Measurements from ENCODE around the gene RPH3AL. TPM values are rescaled to one million over a fixed set of nuclear protein-coding genes. Genes with fewer than 3 reads are reported as not detected.

The RPH3AL gene
- total and polyA plus RNA-seq, 11 donors, result 2.8 to 9.4 (median 6.3) TPM

- H3K27me3 ChIP-seq, result peaks cover 0 to 16% (median 0%) of the 10 kb centered on the region in 9 donors
- no peak for ATAC-seq
- TF ChIP-seq POLR2A (IDR thresholded peaks at IDR 0.05) (no peak), CTCF (IDR thresholded peaks at IDR 0.05) (no peak)
Observed at GRCh38 chr17:383771-384621, 31.4 kb upstream of the RPH3AL start.

DNA sequence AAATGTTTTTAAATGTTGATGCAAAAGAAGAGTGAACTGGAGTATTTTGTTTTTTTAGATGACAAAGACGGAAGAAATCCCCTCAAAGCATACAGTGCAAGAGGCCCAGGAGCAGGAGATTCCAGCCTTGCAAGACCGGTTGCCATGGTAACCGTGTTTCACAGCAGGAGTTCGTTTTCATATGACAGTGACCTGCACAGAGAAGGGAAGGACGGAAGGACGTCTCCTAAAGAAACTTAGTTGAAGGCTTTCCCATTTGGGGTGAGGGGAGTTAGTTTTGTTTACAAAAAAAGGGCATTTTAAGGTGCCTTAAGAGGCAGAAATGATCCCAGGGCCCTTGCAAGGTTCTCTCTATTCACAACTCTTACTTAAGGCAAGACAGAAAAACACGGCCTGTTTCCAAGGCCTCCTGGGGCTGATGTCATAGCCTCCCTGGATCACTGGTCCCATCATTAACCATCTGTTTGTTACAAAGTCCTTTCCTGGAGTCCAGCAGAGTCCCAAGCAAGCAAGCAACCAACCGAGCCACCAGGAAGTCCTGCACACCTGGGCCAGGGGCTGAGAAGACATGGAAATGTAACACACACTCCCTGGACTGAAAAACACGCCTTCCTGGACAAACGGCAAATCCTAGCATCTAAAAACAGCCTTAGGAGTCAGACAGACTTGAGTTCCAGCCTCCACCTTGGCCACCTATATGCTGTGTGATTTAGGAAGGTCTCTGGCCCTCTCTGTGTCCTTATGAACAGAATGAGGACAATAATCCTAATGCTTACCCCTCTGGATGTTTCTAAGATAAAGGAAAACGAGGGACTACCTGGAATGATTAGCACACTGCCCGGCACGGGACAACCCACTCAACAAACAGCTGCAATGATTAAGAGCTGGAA is 30.3 kb upstream of the RPH3AL start:
- H3K4me3 ChIP-seq, result no peak overlapping the region
- ATAC-seq, result peak in 2 of 4 donors; percentile 27 to 31
- H3K27ac ChIP-seq, result peak overlapping the region in 10 of 12 donors; percentile 9 to 94 (median 40)

More at GRCh38 chr17:383771-384621, 31.4 kb upstream of the RPH3AL start:
- intact Hi-C loops (cut with DNase I), result loop anchor here in 5 of 10 donors (2.0 to 10.0 kb wide), 5 partner anchors 33 to 217 kb away; no protein-coding TSS in a partner anchor
- Histone ChIP-seq H3K9me3 (no peaks in the 10 kb centered on the region), H3K36me3 (no peaks in the 10 kb centered on the region), H3K4me1 (peaks cover 0 to 28% (median 19%) of the 10 kb centered on the region in 12 donors), H3K27ac (peak overlapping the region in 11 of 12 donors; percentile 19 to 94 (median 86)), H3K4me3 (peak overlapping the region in 2 of 12 donors; percentile 56 to 59)
- 73 to 83% (median 80%) methylated on average over 19 of the region's 19 CpGs for WGBS, 4 donors
- DNase-seq, result no peak

DNA sequence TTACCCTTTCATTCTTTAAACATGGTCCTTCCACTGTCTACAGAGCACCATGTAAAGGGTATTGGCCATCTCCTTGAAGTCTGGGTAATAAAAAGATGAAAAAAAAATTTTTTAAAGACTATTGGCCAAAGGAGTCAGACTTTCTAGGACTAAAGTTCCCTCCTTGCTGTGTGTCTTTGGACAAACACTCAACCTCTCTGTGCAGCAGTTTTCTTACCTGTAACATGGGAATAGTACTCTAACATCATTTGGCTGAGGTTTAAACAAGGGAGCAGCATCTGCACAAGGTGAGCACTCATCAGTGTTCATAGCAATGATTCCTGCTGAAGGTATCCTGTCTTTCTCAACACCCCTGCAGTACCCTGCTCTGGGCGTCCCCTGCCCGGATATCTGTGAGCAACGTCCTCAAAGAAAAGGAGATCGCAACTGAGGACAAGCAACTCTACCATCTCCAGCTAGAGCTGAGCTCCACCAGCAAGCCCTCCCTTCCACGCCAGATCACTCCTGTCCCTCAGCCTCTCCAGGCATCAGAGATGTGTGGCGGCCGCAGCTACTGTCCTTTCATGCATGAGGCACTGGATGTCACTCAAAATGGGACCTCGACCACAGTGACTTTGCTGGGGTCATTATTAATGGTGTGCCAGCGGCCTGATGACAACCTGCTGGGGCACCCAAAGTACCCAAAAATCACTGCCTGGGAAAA is 29.5 kb upstream of the RPH3AL start:
- no peak for ATAC-seq
- Histone ChIP-seq H3K4me1 (peaks cover 0 to 35% (median 21%) of the 10 kb centered on the region in 12 donors), H3K9me3 (no peaks in the 10 kb centered on the region), H3K27ac (peak overlapping the region in 4 of 12 donors; percentile 22 to 94 (median 74)), H3K27me3 (peaks cover 0 to 16% (median 0%) of the 10 kb centered on the region in 9 donors), H3K36me3 (no peaks in the 10 kb centered on the region), H3K4me3 (no peak overlapping the region)
- TF ChIP-seq POLR2A (IDR thresholded peaks at IDR 0.05) (no peak), CTCF (IDR thresholded peaks at IDR 0.05) (no peak)
- intact Hi-C loops (cut with DNase I), result loop anchor here in 4 of 10 donors (5.0 to 10.0 kb wide), 4 partner anchors 47 to 215 kb away; no protein-coding TSS in a partner anchor
- WGBS, 4 donors, result 79 to 87% (median 79%) methylated on average over 9 of the region's 9 CpGs
- DNase-seq, result no peak

More for the DNA sequence above, 30.3 kb upstream of the RPH3AL start:
- Histone ChIP-seq H3K4me1 (peaks cover 0 to 28% (median 19%) of the 10 kb centered on the region in 12 donors), H3K9me3 (no peaks in the 10 kb centered on the region), H3K36me3 (no peaks in the 10 kb centered on the region), H3K27me3 (peaks cover 0 to 16% (median 0%) of the 10 kb centered on the region in 9 donors)
- intact Hi-C loops (cut with DNase I), result loop anchor here in 4 of 10 donors (5.0 to 10.0 kb wide), 4 partner anchors 48 to 216 kb away; no protein-coding TSS in a partner anchor
- WGBS, 4 donors, result 59 to 63% (median 62%) methylated on average over 12 to 13 of the region's 13 CpGs
- peak in 2 of 5 donors; percentile 30 to 52 for DNase-seq
- TF ChIP-seq POLR2A (IDR thresholded peaks at IDR 0.05), result no peak
- no peak for TF ChIP-seq CTCF (IDR thresholded peaks at IDR 0.05)
